Endothelial cell (in vitro differentiated cells): ENCODE measurements around the gene ARHGAP15. TPM values are rescaled to one million over a fixed set of nuclear protein-coding genes. Genes with fewer than 3 reads are reported as not detected.

ENCODE experiments used
- DNase-seq: peaks from one replicate; pipeline ENCODE4 v3.0.0; 2021; ENCODE audit warnings: low spot score
- H3K27ac Mint-ChIP-seq: one replicate; pipeline ENCODE4 v1.8.0; 2021; ENCODE audit warnings: mixed read lengths, inconsistent platforms; ENCODE audit not compliant: unreplicated experiment
- H3K27me3 Mint-ChIP-seq: one replicate; pipeline ENCODE4 v1.8.0; 2021; ENCODE audit warnings: mild to moderate bottlenecking, moderate library complexity, mixed read lengths, inconsistent platforms; ENCODE audit not compliant: unreplicated experiment
- H3K36me3 Mint-ChIP-seq: one replicate; pipeline ENCODE4 v1.8.0; 2021; ENCODE audit warnings: mild to moderate bottlenecking, low read depth, mixed read lengths, inconsistent platforms; ENCODE audit not compliant: unreplicated experiment
- H3K4me1 Mint-ChIP-seq: one replicate; pipeline ENCODE4 v1.8.0; 2021; ENCODE audit warnings: mild to moderate bottlenecking, mixed read lengths, inconsistent platforms; ENCODE audit not compliant: unreplicated experiment
- H3K4me3 Mint-ChIP-seq: one replicate; pipeline ENCODE4 v1.8.0; 2021; ENCODE audit warnings: mild to moderate bottlenecking, mixed read lengths, inconsistent platforms; ENCODE audit not compliant: unreplicated experiment
- H3K9me3 Mint-ChIP-seq: one replicate; pipeline ENCODE4 v1.8.0; 2021; ENCODE audit warnings: mixed read lengths, inconsistent platforms; ENCODE audit not compliant: unreplicated experiment
- total RNA-seq: library from RNA; stranded (reverse); fragmentation: NEBNext Ultra II Directional; extraction: Animal tissue kit (Norgen Biotek cat#: 25700); gene quantifications from one replicate; pipeline ENCODE4 v1.2.1, GENCODE V29; 2021; ENCODE audit not compliant: unreplicated experiment
- TF ChIP-seq, protein P1 (sequence below): fragments of 200-600 bp; sonication (generic); IDR thresholded peaks from one replicate; pipeline ENCODE4 v1.5.0; 2021; ENCODE audit warnings: antibody characterized with exemption; ENCODE audit not compliant: unreplicated experiment

Gene ARHGAP15
- total RNA-seq, 1 donor from 2014 or later: not detected

DNA sequence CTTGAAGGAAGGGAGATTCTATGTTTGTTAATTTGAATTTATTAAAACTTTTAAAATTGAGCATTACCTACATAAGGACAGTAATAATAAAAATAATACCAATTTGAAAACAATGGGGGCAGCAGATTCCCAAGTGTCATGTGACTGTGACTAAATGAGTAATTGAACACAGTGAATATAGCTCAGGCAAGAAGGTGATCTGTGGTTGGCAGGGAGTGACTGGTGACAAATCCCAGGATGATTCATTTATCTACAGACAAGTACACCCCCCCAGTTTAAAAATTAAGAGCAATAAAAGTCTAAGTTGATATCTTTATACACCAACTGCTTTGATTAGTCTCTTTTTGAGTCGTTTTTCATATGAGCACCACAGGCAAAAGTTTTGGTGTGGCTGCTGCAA is 299.5 kb downstream of the ARHGAP15 start:
- Mint-ChIP-seq H3K36me3 (no peaks in the 10 kb centered on the region), H3K9me3 (no peaks in the 10 kb centered on the region), H3K4me1 (no peaks in the 10 kb centered on the region), H3K4me3 (no peak overlapping the region), H3K27me3 (no peaks in the 10 kb centered on the region), H3K27ac (no peak overlapping the region)
- DNase-seq: no peak
- TF ChIP-seq, protein P1, sequence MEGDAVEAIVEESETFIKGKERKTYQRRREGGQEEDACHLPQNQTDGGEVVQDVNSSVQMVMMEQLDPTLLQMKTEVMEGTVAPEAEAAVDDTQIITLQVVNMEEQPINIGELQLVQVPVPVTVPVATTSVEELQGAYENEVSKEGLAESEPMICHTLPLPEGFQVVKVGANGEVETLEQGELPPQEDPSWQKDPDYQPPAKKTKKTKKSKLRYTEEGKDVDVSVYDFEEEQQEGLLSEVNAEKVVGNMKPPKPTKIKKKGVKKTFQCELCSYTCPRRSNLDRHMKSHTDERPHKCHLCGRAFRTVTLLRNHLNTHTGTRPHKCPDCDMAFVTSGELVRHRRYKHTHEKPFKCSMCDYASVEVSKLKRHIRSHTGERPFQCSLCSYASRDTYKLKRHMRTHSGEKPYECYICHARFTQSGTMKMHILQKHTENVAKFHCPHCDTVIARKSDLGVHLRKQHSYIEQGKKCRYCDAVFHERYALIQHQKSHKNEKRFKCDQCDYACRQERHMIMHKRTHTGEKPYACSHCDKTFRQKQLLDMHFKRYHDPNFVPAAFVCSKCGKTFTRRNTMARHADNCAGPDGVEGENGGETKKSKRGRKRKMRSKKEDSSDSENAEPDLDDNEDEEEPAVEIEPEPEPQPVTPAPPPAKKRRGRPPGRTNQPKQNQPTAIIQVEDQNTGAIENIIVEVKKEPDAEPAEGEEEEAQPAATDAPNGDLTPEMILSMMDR: no peak

DNA sequence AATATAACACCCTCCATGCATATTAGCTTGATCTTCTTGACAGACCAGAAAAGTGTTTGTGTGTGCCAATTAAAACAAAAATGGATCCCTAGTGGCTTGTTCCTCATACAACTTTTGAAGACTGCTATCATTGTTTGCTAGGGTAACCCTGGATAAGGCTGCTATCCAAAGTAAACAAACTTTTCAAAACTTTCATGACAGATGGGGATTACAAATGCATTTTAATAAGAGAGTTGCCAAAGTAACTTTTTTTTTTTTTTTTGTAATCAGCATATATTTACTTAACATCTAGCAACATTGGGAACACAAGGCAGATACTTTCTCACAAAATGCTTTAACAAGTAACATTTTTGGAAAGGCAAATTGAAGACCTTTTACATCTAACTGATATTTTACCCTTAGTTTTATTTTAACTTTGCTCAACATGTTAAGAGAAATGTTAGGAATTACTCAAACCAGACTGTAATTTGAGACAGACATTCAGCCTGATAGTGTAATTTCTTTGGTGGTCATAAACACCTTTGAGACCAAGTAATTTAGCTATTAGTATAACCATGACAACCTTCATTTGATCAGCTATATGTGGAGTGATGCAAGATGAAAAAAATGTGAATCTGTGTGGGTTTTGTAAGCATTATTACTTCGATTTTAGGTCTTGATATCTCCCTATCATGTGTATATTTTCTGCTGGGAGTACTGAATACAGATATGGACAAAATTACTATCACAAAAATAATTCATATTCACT is 300.9 kb downstream of the ARHGAP15 start:
- DNase-seq: no peak
- TF ChIP-seq, protein P1: no peak
- Mint-ChIP-seq H3K4me1 (no peaks in the 10 kb centered on the region), H3K9me3 (no peaks in the 10 kb centered on the region), H3K27me3 (no peaks in the 10 kb centered on the region), H3K36me3 (no peaks in the 10 kb centered on the region), H3K27ac (no peak overlapping the region), H3K4me3 (no peak overlapping the region)

DNA sequence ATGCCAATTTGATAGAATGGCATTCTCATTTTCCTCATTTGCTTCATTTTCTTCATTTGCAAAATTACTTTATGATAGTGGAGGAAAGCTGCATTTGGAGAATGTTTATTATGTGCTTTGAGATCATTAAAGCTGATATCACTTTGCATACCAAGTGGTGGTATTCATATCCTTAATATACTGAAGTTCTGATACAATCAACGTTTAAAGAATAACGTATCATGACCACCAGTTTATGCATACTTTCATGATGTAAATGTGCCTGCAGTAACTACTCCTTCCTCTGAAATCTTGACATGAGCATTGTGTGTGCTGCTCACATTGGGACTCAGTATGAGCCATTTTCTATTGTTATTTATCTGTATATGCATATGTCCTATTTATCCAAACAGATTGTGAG is 302.1 kb downstream of the ARHGAP15 start:
- no peak for DNase-seq
- Mint-ChIP-seq H3K4me1 (no peaks in the 10 kb centered on the region), H3K4me3 (no peak overlapping the region), H3K36me3 (no peaks in the 10 kb centered on the region), H3K9me3 (no peaks in the 10 kb centered on the region), H3K27me3 (no peaks in the 10 kb centered on the region), H3K27ac (no peak overlapping the region)
- TF ChIP-seq, protein P1: no peak

DNA sequence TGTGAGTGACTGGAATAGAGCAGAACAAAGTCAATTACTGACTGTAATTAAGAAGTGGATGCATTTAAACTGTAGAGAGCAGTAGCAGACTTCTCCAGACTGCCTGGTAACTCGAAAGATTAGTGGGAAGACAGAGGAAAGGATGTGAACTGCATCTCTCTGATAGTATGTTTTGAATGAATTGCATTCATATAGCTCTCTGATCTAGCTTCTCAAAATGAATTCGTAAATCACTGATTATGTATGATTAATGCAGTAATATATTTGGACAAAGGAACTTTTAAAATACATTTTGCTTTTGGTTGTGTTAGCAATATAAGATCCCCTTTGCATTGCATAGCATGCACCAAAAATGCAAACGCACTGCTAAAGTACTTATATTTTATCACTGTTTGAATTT is 304.0 kb downstream of the ARHGAP15 start:
- no peaks in the 10 kb centered on the region for H3K36me3 Mint-ChIP-seq
- DNase-seq: no peak
- TF ChIP-seq, protein P1: no peak
- H3K27me3 Mint-ChIP-seq: no peaks in the 10 kb centered on the region
- H3K27ac Mint-ChIP-seq: no peak overlapping the region
- no peaks in the 10 kb centered on the region for H3K9me3 Mint-ChIP-seq
- no peaks in the 10 kb centered on the region for H3K4me1 Mint-ChIP-seq
- no peak overlapping the region for H3K4me3 Mint-ChIP-seq

DNA sequence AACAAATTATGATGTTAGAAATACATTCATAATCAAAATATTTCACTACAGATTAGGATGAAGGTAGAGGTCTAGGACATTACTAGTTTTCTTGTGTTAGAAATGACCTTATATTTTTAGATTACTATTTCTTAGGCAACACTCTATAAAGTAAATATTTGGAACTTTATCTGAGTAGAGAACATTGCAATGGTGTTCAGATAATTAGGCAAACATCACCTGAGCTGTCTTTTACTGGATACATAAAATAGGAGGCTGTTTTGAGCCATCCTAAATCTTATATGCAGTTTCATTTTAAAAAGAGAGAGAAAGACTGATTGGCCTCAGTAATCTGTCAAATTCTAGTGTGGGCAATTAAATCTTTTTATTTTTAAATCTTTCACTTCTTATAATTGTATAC is 304.6 kb downstream of the ARHGAP15 start:
- Mint-ChIP-seq H3K36me3 (no peaks in the 10 kb centered on the region), H3K27me3 (no peaks in the 10 kb centered on the region), H3K4me1 (no peaks in the 10 kb centered on the region), H3K27ac (no peak overlapping the region), H3K4me3 (no peak overlapping the region), H3K9me3 (no peaks in the 10 kb centered on the region)
- no peak for DNase-seq
- TF ChIP-seq, protein P1: no peak
